Activated CD4-positive, alpha-beta T cell treated with anti-CD3 and anti-CD28 coated beads for 48 hours (primary cell): ENCODE data around the gene AASS.

Experiments
- DNase-seq: peaks from one replicate; pipeline ENCODE4 v3.0.0-alpha.2; 2020

AASS gene

GRCh38 chr7:122035876-122036275 lies 108.2 kb downstream of the AASS start:
- no peak for DNase-seq

GRCh38 chr7:122033641-122034040 lies 110.4 kb downstream of the AASS start:
- DNase-seq, result no peak

DNA sequence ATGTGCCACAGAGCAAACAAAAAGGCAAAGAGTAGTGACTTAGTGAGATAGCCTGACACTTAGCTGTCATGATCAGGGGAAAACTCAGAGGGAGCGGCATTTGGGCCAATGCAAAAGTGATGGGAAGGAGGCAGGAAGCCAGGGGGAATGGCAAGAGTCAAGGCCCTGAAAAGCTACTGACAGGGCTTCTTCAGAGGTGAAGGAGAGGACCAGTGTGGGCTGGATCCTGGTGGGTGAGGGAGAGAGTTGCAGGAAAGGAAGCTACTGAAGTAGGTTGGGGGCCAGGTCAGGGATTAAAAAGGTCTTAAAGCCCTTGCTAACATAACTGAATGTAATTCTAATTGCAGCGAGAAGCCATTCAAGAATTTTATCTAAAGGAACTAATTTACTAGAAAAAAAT lies 117.0 kb downstream of the AASS start:
- DNase-seq, result no peak
